Measurements from ENCODE around the gene PCED1B. TPM values are rescaled to one million over a fixed set of nuclear protein-coding genes. Genes with fewer than 3 reads are reported as not detected.

Gene PCED1B
- total RNA-seq, 1 experiment from 2014 or later: 0.86 TPM

DNA sequence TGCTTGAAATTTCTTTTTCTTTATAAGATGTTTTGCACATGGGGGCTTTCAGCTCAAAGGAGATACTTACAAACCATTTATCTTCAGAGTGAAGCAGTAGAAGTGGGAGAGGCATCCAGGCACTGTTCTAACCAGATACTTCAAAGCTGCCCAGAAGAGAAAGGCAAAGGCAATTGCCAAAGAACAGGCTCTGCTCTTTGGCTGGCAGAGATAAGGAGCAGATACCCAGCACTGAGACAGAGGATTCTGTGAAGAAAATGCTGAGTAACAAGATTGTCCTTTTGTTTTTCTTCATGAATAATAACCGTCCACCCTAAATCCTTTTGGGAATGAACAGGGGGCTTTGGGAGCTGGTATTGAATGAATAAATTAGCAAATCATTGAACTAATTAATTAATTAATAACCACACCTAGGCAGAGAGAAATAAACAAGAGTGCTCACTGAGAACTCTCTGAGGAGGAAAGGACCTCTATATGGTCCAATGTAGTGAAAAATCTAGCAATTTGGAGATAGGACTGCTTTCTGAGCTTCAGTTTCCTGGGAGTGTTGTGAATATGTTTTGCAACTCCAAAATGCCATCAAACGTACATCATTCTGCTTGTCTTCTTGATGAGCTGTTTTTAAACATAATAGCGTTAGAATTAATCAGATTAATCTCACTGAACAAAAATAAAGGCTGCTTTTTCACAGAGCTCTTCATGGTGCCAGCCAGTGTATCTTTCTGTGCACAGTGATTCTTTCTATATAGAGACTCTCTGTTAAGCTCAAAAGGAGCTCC, 193.2 kb downstream of the PCED1B start:
- Histone ChIP-seq H3K27me3 (ENCODE audit: insufficient read depth, low read length) (no peaks in the 10 kb centered on the region), H3K4me3 (replicated peaks in 1 of 2; ENCODE audit: low read depth in 1 of 2, low read length in 2 of 2) (no peak overlapping the region), H2AFZ (ENCODE audit: low read depth, low read length, poor library complexity, severe bottlenecking) (no peak overlapping the region), H3K36me3 (ENCODE audit: control insufficient read depth in 1 of 2, insufficient read depth in 2 of 2, low read length in 2 of 2) (no peaks in the 10 kb centered on the region), H3K27ac (ENCODE audit: low read depth, low read length) (no peak overlapping the region), H3K4me1 (ENCODE audit: control insufficient read depth in 1 of 2, insufficient read depth in 2 of 2, low read length in 2 of 2) (peaks cover 15 to 40% of the 10 kb centered on the region in 2 experiments), H3K4me2 (ENCODE audit: low read length) (no peak overlapping the region), H3K9me3 (ENCODE audit: control insufficient read depth in 1 of 2, insufficient read depth in 1 of 2, low read depth in 1 of 2, low read length in 2 of 2) (no peaks in the 10 kb centered on the region), H3K9me2 (ENCODE audit: insufficient read depth) (no peaks in the 10 kb centered on the region), H3K79me2 (ENCODE audit: insufficient read depth, low read length) (no peaks in the 10 kb centered on the region), H3K9ac (ENCODE audit: low read length) (no peak overlapping the region), H4K20me1 (ENCODE audit: insufficient read depth) (no peaks in the 10 kb centered on the region)
- CTCF ChIA-PET: no interaction called here
- RAD21 ChIA-PET (ENCODE audit: low non-redundant PET in 1 of 2, low total read pairs in 2 of 2, uncharacterized antibody in 2 of 2, unreplicated experiment in 2 of 2): no interaction called here
- TF ChIP-seq, protein P1, sequence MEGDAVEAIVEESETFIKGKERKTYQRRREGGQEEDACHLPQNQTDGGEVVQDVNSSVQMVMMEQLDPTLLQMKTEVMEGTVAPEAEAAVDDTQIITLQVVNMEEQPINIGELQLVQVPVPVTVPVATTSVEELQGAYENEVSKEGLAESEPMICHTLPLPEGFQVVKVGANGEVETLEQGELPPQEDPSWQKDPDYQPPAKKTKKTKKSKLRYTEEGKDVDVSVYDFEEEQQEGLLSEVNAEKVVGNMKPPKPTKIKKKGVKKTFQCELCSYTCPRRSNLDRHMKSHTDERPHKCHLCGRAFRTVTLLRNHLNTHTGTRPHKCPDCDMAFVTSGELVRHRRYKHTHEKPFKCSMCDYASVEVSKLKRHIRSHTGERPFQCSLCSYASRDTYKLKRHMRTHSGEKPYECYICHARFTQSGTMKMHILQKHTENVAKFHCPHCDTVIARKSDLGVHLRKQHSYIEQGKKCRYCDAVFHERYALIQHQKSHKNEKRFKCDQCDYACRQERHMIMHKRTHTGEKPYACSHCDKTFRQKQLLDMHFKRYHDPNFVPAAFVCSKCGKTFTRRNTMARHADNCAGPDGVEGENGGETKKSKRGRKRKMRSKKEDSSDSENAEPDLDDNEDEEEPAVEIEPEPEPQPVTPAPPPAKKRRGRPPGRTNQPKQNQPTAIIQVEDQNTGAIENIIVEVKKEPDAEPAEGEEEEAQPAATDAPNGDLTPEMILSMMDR (IDR thresholded peaks at IDR 0.05 in 2 of 3, conservative IDR thresholded peaks at IDR 0.05 in 1 of 3; ENCODE audit: borderline replicate concordance in 1 of 3, insufficient read depth in 1 of 3, low read depth in 2 of 3, low read length in 2 of 3): no peak
- ATAC-seq: no peak
- BruUV-seq (replicated peaks): no TSS peak
- DNase-seq (ENCODE audit: low read depth, low spot score): no peak
- POLR2A ChIA-PET: no interaction called here
- intact Hi-C loops (cut with micrococcal nuclease): no loop called here

DNA sequence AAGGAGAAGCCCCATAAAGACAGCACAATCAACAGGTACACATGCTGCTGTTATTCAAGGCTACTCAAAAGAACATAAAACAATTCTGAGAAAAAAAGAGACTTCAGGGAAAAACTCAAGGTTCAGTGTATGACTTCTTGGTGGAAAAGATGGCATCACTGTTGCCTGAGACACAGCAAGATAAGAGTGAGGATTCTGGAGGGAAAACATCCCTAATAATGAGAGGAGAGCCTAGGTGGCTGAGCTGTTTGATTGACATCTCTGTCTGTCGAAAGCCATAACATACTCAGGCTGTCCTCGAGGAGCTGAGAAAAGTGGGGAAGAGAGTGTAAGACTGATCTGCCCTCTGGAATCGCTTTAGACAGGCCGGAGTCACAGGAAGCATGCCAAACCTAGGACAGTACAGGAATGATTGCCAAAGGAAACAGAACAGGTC, 193.8 kb downstream of the PCED1B start:
- H4K20me1 ChIP-seq (ENCODE audit: insufficient read depth): no peaks in the 10 kb centered on the region
- peaks cover 19 to 46% of the 10 kb centered on the region in 2 experiments for H3K4me1 ChIP-seq (ENCODE audit: control insufficient read depth in 1 of 2, insufficient read depth in 2 of 2, low read length in 2 of 2)
- TF ChIP-seq RAD21 (IDR thresholded peaks at IDR 0.05; ENCODE audit: low read depth) (no peak), POLR2AphosphoS5 (IDR thresholded peaks at IDR 0.05; ENCODE audit: low read depth, low read length) (no peak), CEBPB (IDR thresholded peaks at IDR 0.05; ENCODE audit: low read depth) (no peak), FOSL1 (IDR thresholded peaks at IDR 0.05; ENCODE audit: low read depth) (no peak), EZH2 (IDR thresholded peaks at IDR 0.05) (no peak), CBX3 (IDR thresholded peaks at IDR 0.05; ENCODE audit: low read depth) (no peak)
- TF ChIP-seq, protein P2, sequence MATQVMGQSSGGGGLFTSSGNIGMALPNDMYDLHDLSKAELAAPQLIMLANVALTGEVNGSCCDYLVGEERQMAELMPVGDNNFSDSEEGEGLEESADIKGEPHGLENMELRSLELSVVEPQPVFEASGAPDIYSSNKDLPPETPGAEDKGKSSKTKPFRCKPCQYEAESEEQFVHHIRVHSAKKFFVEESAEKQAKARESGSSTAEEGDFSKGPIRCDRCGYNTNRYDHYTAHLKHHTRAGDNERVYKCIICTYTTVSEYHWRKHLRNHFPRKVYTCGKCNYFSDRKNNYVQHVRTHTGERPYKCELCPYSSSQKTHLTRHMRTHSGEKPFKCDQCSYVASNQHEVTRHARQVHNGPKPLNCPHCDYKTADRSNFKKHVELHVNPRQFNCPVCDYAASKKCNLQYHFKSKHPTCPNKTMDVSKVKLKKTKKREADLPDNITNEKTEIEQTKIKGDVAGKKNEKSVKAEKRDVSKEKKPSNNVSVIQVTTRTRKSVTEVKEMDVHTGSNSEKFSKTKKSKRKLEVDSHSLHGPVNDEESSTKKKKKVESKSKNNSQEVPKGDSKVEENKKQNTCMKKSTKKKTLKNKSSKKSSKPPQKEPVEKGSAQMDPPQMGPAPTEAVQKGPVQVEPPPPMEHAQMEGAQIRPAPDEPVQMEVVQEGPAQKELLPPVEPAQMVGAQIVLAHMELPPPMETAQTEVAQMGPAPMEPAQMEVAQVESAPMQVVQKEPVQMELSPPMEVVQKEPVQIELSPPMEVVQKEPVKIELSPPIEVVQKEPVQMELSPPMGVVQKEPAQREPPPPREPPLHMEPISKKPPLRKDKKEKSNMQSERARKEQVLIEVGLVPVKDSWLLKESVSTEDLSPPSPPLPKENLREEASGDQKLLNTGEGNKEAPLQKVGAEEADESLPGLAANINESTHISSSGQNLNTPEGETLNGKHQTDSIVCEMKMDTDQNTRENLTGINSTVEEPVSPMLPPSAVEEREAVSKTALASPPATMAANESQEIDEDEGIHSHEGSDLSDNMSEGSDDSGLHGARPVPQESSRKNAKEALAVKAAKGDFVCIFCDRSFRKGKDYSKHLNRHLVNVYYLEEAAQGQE (IDR thresholded peaks at IDR 0.05; ENCODE audit: low read depth): no peak
- no TSS peak for BruUV-seq (replicated peaks)
- ATAC-seq (no peak), DNase-seq (ENCODE audit: low read depth, low spot score) (no peak)
- ChIA-PET POLR2A (no interaction called here), RAD21 (ENCODE audit: low non-redundant PET in 1 of 2, low total read pairs in 2 of 2, uncharacterized antibody in 2 of 2, unreplicated experiment in 2 of 2) (no interaction called here), CTCF (no interaction called here)
- H3K79me2 ChIP-seq (ENCODE audit: insufficient read depth, low read length): no peaks in the 10 kb centered on the region
- H3K4me2 ChIP-seq (ENCODE audit: low read length): no peak overlapping the region
- no peaks in the 10 kb centered on the region for H3K27me3 ChIP-seq (ENCODE audit: insufficient read depth, low read length)
- no peaks in the 10 kb centered on the region for H3K9me3 ChIP-seq (ENCODE audit: control insufficient read depth in 1 of 2, insufficient read depth in 1 of 2, low read depth in 1 of 2, low read length in 2 of 2)
- H3K4me3 ChIP-seq (replicated peaks in 1 of 2; ENCODE audit: low read depth in 1 of 2, low read length in 2 of 2): no peak overlapping the region
- H3K9ac ChIP-seq (ENCODE audit: low read length): no peak overlapping the region
- H3K36me3 ChIP-seq (ENCODE audit: control insufficient read depth in 1 of 2, insufficient read depth in 2 of 2, low read length in 2 of 2): no peaks in the 10 kb centered on the region
- intact Hi-C loops (cut with micrococcal nuclease): no loop called here
- no peaks in the 10 kb centered on the region for H3K9me2 ChIP-seq (ENCODE audit: insufficient read depth)
- H3K27ac ChIP-seq (ENCODE audit: low read depth, low read length): no peak overlapping the region
- no peak overlapping the region for H2AFZ ChIP-seq (ENCODE audit: low read depth, low read length, poor library complexity, severe bottlenecking)

Data from HCT116 (cell line).